Measurements from ENCODE around the gene CDK5. TPM values are rescaled to one million over a fixed set of nuclear protein-coding genes. Genes with fewer than 3 reads are reported as not detected.

The CDK5 gene
- total and polyA plus RNA-seq, 2 of the 13 experiments (the other 11 are each of a cell fraction or from before 2014, with no cell fraction given): 16.4 to 21.3 TPM

DNA sequence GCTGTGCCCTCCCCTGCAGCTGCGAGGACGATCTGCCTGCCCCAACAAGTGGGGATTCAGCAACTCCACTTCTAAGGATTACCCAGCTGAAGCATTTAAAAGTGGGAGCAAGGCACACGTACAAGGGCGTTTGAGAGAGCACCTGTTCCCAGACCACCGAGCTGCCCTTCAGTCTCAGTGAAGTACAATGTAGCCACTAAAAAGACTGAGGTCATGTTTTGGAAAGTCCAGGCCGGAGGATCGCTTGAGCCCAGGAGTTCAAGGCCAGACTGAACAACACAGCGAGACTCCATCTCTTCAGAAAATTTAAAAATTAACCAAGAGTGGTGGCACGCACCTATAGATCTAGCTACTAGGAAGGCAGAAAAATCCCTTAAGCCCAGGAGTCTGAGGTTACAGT lies 52.1 kb downstream of the CDK5 start (continued):
- TF ChIP-seq, protein P1, sequence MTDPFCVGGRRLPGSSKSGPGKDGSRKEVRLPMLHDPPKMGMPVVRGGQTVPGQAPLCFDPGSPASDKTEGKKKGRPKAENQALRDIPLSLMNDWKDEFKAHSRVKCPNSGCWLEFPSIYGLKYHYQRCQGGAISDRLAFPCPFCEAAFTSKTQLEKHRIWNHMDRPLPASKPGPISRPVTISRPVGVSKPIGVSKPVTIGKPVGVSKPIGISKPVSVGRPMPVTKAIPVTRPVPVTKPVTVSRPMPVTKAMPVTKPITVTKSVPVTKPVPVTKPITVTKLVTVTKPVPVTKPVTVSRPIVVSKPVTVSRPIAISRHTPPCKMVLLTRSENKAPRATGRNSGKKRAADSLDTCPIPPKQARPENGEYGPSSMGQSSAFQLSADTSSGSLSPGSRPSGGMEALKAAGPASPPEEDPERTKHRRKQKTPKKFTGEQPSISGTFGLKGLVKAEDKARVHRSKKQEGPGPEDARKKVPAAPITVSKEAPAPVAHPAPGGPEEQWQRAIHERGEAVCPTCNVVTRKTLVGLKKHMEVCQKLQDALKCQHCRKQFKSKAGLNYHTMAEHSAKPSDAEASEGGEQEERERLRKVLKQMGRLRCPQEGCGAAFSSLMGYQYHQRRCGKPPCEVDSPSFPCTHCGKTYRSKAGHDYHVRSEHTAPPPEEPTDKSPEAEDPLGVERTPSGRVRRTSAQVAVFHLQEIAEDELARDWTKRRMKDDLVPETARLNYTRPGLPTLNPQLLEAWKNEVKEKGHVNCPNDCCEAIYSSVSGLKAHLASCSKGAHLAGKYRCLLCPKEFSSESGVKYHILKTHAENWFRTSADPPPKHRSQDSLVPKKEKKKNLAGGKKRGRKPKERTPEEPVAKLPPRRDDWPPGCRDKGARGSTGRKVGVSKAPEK (CRISPR knock-in tag; IDR thresholded peaks at IDR 0.05; ENCODE audit: borderline replicate concordance): no peak
- TF ChIP-seq, protein P2, sequence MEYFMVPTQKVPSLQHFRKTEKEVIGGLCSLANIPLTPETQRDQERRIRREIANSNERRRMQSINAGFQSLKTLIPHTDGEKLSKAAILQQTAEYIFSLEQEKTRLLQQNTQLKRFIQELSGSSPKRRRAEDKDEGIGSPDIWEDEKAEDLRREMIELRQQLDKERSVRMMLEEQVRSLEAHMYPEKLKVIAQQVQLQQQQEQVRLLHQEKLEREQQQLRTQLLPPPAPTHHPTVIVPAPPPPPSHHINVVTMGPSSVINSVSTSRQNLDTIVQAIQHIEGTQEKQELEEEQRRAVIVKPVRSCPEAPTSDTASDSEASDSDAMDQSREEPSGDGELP (IDR thresholded peaks at IDR 0.05; ENCODE audit: borderline replicate concordance, low read depth): no peak
- TF ChIP-seq ETV5 (CRISPR knock-in tag; IDR thresholded peaks at IDR 0.05; ENCODE audit: borderline replicate concordance) (peak; percentile 16; the same call in 1 of the 2 replicates), ZNF205 (CRISPR knock-in tag; IDR thresholded peaks at IDR 0.05) (no peak), ZNF33A (CRISPR knock-in tag; IDR thresholded peaks at IDR 0.05; ENCODE audit: borderline replicate concordance) (no peak), RARA (CRISPR knock-in tag; IDR thresholded peaks at IDR 0.05) (peak; percentile 79), MZF1 (CRISPR knock-in tag; IDR thresholded peaks at IDR 0.05; ENCODE audit: borderline replicate concordance) (no peak), ZNF329 (CRISPR knock-in tag; IDR thresholded peaks at IDR 0.05; ENCODE audit: low read depth) (no peak), ZNF629 (CRISPR knock-in tag; conservative IDR thresholded peaks at IDR 0.05) (no peak), ESRRA (CRISPR knock-in tag; IDR thresholded peaks at IDR 0.05; ENCODE audit: low read depth) (0 out of 2 replicates have a peak, but pooled peaks have one; percentile 58), NAIF1 (CRISPR knock-in tag; IDR thresholded peaks at IDR 0.05; ENCODE audit: borderline replicate concordance) (no peak), GATAD2A (CRISPR knock-in tag; IDR thresholded peaks at IDR 0.05) (peak; percentile 62), HNRNPK (IDR thresholded peaks at IDR 0.05; ENCODE audit: low read depth, low read length, poor library complexity, severe bottlenecking) (no peak), ZMYM4 (CRISPR knock-in tag; IDR thresholded peaks at IDR 0.05) (peak; percentile 43; the same call in 1 of the 2 replicates), ZNF709 (CRISPR knock-in tag; IDR thresholded peaks at IDR 0.05) (no peak), ZNF660 (CRISPR knock-in tag; IDR thresholded peaks at IDR 0.05; ENCODE audit: borderline replicate concordance, low read depth) (no peak), ZNF337 (CRISPR knock-in tag; IDR thresholded peaks at IDR 0.05; ENCODE audit: borderline replicate concordance, low read depth) (no peak)
- TF ChIP-seq, protein P3, sequence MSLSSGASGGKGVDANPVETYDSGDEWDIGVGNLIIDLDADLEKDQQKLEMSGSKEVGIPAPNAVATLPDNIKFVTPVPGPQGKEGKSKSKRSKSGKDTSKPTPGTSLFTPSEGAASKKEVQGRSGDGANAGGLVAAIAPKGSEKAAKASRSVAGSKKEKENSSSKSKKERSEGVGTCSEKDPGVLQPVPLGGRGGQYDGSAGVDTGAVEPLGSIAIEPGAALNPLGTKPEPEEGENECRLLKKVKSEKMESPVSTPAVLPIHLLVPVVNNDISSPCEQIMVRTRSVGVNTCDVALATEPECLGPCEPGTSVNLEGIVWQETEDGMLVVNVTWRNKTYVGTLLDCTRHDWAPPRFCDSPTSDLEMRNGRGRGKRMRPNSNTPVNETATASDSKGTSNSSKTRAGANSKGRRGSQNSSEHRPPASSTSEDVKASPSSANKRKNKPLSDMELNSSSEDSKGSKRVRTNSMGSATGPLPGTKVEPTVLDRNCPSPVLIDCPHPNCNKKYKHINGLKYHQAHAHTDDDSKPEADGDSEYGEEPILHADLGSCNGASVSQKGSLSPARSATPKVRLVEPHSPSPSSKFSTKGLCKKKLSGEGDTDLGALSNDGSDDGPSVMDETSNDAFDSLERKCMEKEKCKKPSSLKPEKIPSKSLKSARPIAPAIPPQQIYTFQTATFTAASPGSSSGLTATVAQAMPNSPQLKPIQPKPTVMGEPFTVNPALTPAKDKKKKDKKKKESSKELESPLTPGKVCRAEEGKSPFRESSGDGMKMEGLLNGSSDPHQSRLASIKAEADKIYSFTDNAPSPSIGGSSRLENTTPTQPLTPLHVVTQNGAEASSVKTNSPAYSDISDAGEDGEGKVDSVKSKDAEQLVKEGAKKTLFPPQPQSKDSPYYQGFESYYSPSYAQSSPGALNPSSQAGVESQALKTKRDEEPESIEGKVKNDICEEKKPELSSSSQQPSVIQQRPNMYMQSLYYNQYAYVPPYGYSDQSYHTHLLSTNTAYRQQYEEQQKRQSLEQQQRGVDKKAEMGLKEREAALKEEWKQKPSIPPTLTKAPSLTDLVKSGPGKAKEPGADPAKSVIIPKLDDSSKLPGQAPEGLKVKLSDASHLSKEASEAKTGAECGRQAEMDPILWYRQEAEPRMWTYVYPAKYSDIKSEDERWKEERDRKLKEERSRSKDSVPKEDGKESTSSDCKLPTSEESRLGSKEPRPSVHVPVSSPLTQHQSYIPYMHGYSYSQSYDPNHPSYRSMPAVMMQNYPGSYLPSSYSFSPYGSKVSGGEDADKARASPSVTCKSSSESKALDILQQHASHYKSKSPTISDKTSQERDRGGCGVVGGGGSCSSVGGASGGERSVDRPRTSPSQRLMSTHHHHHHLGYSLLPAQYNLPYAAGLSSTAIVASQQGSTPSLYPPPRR (CRISPR knock-in tag; IDR thresholded peaks at IDR 0.05; ENCODE audit: borderline replicate concordance): peak; percentile 36; the same call in 1 of the 2 replicates
- TF ChIP-seq, protein P4, sequence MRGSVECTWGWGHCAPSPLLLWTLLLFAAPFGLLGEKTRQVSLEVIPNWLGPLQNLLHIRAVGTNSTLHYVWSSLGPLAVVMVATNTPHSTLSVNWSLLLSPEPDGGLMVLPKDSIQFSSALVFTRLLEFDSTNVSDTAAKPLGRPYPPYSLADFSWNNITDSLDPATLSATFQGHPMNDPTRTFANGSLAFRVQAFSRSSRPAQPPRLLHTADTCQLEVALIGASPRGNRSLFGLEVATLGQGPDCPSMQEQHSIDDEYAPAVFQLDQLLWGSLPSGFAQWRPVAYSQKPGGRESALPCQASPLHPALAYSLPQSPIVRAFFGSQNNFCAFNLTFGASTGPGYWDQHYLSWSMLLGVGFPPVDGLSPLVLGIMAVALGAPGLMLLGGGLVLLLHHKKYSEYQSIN (CRISPR knock-in tag; IDR thresholded peaks at IDR 0.05; ENCODE audit: borderline replicate concordance): no peak
- TF ChIP-seq, protein P5, sequence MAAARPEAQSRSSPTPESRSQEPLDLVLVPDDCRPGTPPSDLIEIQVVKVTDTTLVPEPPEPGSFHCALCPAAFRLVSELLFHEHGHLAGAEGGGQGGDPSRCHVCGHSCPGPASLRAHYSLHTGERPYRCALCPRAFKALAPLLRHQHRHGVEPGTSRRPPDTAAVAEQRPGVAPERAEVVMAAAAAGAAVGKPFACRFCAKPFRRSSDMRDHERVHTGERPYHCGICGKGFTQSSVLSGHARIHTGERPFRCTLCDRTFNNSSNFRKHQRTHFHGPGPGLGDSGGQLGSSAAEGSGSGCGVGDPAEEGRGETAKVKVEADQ (CRISPR knock-in tag; IDR thresholded peaks at IDR 0.05; ENCODE audit: borderline replicate concordance): no peak

Measured in HepG2 (cell line).